GM10266 (cell line): ENCODE results near the gene MOCS1.

Experiments
- DNase-seq: peaks from one replicate; pipeline ENCODE4 v3.0.0; 2012; ENCODE audit errors: extremely low spot score
- TF ChIP-seq, protein P1 (sequence below): IDR thresholded peaks from 2 replicates; pipeline ENCODE4 v1.5.1; 2012; ENCODE audit warnings: mild to moderate bottlenecking, low read depth; ENCODE audit not compliant: control insufficient read depth, insufficient read depth; ENCODE audit errors: missing control alignments

The MOCS1 gene

DNA sequence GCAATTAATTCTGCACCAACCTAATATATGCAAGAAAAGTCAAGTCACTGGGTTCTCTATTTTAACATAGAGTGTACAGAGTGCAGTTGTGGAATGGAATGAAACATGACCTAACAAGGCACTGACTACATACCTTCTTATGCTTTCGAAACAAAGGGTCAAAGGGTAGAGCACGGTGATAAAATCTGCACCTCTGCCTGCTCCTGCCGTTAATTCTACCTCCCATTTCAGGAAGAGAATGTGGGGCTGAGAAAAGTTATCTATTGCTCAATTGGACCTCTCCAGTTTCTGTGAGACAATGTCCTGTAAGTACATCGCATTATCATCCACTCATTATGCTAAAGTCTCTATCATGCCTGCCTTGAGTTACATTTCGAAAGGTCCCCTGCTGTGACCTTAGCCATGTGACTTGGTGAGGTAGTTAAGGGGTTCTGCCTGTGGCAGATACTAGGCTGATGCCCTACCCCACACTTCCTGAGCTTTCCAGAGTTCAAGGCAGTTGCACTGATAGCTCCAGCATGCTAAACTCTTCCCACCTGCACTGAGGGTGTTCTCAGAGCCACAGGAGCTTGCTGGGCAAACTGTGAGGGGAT, 14.0 kb upstream of the MOCS1 start:
- DNase-seq, result no peak
- TF ChIP-seq, protein P1, sequence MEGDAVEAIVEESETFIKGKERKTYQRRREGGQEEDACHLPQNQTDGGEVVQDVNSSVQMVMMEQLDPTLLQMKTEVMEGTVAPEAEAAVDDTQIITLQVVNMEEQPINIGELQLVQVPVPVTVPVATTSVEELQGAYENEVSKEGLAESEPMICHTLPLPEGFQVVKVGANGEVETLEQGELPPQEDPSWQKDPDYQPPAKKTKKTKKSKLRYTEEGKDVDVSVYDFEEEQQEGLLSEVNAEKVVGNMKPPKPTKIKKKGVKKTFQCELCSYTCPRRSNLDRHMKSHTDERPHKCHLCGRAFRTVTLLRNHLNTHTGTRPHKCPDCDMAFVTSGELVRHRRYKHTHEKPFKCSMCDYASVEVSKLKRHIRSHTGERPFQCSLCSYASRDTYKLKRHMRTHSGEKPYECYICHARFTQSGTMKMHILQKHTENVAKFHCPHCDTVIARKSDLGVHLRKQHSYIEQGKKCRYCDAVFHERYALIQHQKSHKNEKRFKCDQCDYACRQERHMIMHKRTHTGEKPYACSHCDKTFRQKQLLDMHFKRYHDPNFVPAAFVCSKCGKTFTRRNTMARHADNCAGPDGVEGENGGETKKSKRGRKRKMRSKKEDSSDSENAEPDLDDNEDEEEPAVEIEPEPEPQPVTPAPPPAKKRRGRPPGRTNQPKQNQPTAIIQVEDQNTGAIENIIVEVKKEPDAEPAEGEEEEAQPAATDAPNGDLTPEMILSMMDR, result no peak

DNA sequence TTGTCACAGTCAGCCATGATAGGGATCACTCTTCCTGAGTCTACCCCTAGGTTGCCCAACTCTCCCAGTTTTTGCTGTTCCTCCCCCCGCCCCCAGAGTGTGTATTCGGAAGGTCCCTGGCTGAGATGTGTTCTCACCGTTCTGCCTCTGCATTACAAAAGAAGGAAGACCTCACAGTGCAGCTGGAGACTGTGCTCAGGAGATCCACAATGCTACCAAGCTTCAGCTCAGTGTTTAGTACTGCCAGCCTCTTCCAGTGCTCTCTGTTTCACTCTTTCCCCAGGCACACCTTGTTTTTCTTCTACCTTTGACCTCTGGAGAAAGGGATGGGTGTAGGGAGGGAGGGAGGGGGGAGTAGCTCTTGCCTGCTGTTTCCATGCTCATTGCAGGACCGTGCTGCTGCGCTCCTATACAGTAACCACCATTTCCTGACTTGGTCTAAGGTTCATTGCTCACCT, 13.4 kb upstream of the MOCS1 start:
- DNase-seq, result no peak
- TF ChIP-seq, protein P1, result no peak

DNA sequence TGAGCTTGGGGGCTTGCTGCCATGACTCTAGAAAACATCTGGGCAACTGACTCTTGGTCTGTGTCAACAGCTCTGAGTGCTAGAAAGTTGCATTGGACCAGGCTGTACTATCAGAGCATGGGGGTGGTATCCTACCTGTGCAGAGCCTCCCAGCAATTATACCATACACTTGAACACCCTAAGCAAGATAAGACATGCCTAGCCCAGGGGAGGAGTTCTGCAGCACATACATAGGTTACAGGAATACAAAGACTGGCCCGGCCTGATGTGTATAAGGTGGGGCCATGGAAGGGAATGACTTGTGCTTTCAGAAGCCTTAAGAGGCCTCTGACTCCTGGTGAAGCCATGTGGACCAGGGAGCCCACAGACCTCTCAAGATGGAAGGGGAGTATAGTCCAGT, 11.4 kb upstream of the MOCS1 start:
- TF ChIP-seq, protein P1, result no peak

DNA sequence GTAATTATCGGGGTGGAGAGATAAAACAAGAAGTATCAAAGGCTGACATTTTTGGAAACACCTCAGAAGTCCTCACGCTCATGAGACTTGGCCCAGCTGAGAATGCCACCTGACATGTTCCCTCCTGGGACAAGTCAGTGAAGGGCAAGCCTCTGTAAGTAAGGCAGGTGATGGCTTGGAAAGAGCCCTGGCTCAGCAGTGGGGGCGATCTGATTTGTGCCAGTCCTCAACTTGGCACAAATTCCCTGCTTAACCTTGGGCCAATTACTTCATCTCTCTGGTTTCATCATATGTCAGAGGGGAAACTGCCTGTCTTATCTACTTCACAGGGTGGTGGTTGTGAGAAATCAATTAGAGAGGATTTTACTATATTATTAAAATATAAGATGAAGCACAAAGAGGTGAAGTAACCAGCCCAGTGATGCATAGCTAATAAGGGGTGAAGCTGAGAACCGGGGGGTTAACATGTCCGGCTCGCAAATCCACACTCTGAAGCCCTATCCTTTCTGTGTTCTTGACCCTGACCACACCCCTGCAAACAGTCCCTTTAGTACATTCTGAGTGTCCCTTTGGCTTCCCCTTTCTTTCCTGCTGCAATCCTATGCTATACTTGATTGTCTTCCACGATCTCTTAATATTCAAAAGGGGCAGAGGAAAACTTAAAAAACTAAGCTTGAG, 8.8 kb upstream of the MOCS1 start:
- TF ChIP-seq, protein P1, result no peak
- no peak for DNase-seq

More for the DNA sequence above, 11.4 kb upstream of the MOCS1 start:
- DNase-seq, result no peak

DNA sequence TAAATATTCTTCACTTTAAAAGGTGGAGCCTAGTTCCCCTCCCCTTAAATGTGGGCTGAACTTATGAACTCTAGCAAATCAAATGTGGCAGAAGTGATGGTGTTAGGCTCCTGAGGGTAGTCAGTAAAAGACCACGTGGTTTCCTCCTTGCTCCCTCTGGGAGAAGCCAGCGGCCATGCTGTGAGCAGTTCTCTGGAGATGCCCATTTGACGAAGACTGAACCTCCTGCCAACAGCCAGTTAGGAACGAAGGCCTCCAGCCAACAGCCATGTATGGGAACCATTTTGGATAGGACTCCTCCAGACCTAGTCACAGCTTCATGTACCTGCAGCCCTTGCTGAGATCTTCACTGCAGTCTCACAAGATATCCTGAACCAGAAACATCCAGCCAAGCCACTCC, 7.6 kb upstream of the MOCS1 start:
- TF ChIP-seq, protein P1, result no peak
- DNase-seq, result no peak

DNA sequence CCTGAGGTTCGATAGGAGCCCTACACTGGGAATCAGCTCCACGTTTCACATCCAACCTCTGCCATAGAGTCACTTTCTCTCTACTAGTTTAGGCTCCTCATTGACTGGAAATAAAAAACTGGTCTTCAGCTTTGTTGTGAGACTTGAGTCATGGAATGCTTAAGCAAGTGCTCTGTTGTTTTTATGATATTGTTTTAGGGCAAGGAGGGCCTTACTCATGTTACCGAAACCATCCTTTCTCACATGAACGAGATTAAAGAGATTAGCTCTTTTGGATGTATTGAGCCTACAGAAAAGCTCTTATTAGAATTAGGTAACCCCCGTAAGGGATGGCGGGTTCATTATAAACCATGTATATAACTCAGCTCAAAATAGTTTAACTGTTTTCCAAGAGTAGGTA, 6.9 kb upstream of the MOCS1 start:
- TF ChIP-seq, protein P1, result no peak
- DNase-seq, result no peak
